NCI-H1417 (cell line): ENCODE measurements around the gene MED26.
A peak's percentile ranks its signal among the peaks of the same experiment; 100 is the strongest.

Experiments
- DNase-seq, 3 experiments: peaks; one replicate each; lab custom pipeline; 2025; lab: John Stamatoyannopoulos, UW

Gene MED26

GRCh38 chr19:16649734-16650133 lies 21.7 kb upstream of the MED26 start:
- peak in 1 of 3 experiments; percentile 11 for DNase-seq

- DNase-seq = no peak
Measured at GRCh38 chr19:16645140-16645539, 17.1 kb upstream of the MED26 start.

- no peak for DNase-seq
Measured at GRCh38 chr19:16641695-16642094, 13.7 kb upstream of the MED26 start.

GRCh38 chr19:16640951-16641350 lies 12.9 kb upstream of the MED26 start:
- DNase-seq = no peak

GRCh38 chr19:16638666-16639065 lies 10.7 kb upstream of the MED26 start:
- no peak for DNase-seq

GRCh38 chr19:16637535-16637934 lies 9.5 kb upstream of the MED26 start:
- no peak for DNase-seq

GRCh38 chr19:16631465-16631864 lies 3.5 kb upstream of the MED26 start:
- no peak for DNase-seq

- peak in 2 of 3 experiments; percentile 73 to 74 for DNase-seq
Measured at GRCh38 chr19:16628984-16629691, 1.1 kb upstream of the MED26 start.

- no peak for DNase-seq
Measured at GRCh38 chr19:16627928-16628182, 149 bp downstream of the MED26 start.

- DNase-seq = peak in 1 of 3 experiments; percentile 6
Measured at GRCh38 chr19:16627193-16627927, 644 bp downstream of the MED26 start.

- no peak for DNase-seq
Measured at GRCh38 chr19:16626796-16627192, 1.2 kb downstream of the MED26 start.

- no peak for DNase-seq
Measured at GRCh38 chr19:16625163-16625958, 2.6 kb downstream of the MED26 start.

- DNase-seq = no peak
Measured at GRCh38 chr19:16624236-16624635, 3.8 kb downstream of the MED26 start.

GRCh38 chr19:16623576-16623975 lies 4.4 kb downstream of the MED26 start:
- no peak for DNase-seq

GRCh38 chr19:16623066-16623465 lies 4.9 kb downstream of the MED26 start:
- DNase-seq = no peak

- DNase-seq = no peak
Measured at GRCh38 chr19:16621165-16621800, 6.7 kb downstream of the MED26 start.

GRCh38 chr19:16620584-16620983 lies 7.4 kb downstream of the MED26 start:
- DNase-seq = no peak

GRCh38 chr19:16620018-16620417 lies 8.0 kb downstream of the MED26 start:
- DNase-seq = no peak

GRCh38 chr19:16619457-16619856 lies 8.5 kb downstream of the MED26 start:
- no peak for DNase-seq

GRCh38 chr19:16618248-16618647 lies 9.8 kb downstream of the MED26 start:
- no peak for DNase-seq

- DNase-seq = no peak
Measured at GRCh38 chr19:16615808-16616207, 12.2 kb downstream of the MED26 start.

- no peak for DNase-seq
Measured at GRCh38 chr19:16614941-16615340, 13.1 kb downstream of the MED26 start.

GRCh38 chr19:16613841-16614240 lies 14.2 kb downstream of the MED26 start:
- DNase-seq = no peak
